ENCODE measurements around the gene UCK2. TPM values are rescaled to one million over a fixed set of nuclear protein-coding genes. Genes with fewer than 3 reads are reported as not detected.

UCK2 gene
- total RNA-seq, 1 experiment from 2014 or later: 77.9 TPM

DNA sequence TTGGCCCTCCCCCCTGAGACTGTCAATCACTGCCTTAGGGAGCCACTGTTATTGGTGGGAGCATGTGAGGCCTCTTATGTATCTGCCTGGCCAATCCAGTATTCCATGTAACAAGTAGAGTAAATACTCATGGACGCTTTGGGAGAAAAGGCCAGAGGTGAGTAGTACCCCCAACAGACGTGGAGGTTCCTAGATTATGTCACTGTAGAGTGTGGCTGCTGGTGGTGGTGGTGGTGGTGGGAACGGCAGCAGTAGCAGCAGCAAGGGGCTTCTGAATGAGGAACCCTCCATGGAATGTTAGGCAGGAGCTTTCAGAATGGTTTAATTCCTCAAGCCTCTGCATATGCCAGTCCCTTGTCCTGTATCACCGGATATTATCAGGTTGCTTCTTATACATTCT is 118.5 kb downstream of the UCK2 start:
- H4K20me1 ChIP-seq (ENCODE audit: control insufficient read depth, insufficient read depth, insufficient read length): no peaks in the 10 kb centered on the region
- peaks cover 4% of the 10 kb centered on the region; the same call in 1 of the 2 replicates for H3K4me1 ChIP-seq (ENCODE audit: insufficient read depth, low read length)
- Mint-ChIP-seq H3K9me3 (no peaks in the 10 kb centered on the region; a peak in 1 of 5 replicates), H3K27me3 (ENCODE audit: low read depth) (no peaks in the 10 kb centered on the region; the same call in 1 of the 2 replicates), H3K4me1 (peaks cover 22 to 26% of the 10 kb centered on the region in 2 experiments), H3K4me3 (no peak overlapping the region), H3K36me3 (ENCODE audit: insufficient read depth in 1 of 3, low read depth in 3 of 3) (no peaks in the 10 kb centered on the region), H3K27ac (peak overlapping the region in 1 of 3 experiments; percentile 11; a peak in 1 of 7 replicates)
- H3K79me2 ChIP-seq (ENCODE audit: insufficient read depth, low read length): no peaks in the 10 kb centered on the region
- no peak overlapping the region for H2AFZ ChIP-seq (ENCODE audit: low read length)
- H3K27ac ChIP-seq (ENCODE audit: insufficient read length, low read depth, low read length): no peak overlapping the region
- H3K23ac ChIP-seq (ENCODE audit: insufficient read length, low read depth, low read length): no peak overlapping the region
- H3K14ac ChIP-seq (ENCODE audit: insufficient read depth, low read length): no peak overlapping the region
- H3K18ac ChIP-seq (ENCODE audit: insufficient read length, low read depth, low read length): no peak overlapping the region
- no peak overlapping the region for H2BK120ac ChIP-seq (ENCODE audit: low read depth, low read length, poor library complexity, severe bottlenecking)
- H4K8ac ChIP-seq (replicated peaks; ENCODE audit: insufficient read length, low read depth, low read length): no peak overlapping the region
- H3K4ac ChIP-seq (ENCODE audit: low read depth, low read length): no peak overlapping the region
- no peak overlapping the region for H2AK5ac ChIP-seq (ENCODE audit: insufficient read length, low read length)
- no peaks in the 10 kb centered on the region for H3K27me3 ChIP-seq (ENCODE audit: insufficient read depth, low read length)
- H2BK15ac ChIP-seq (ENCODE audit: low read depth, low read length): no peak overlapping the region
- TF ChIP-seq CTCF (conservative IDR thresholded peaks at IDR 0.05): no peak
- H2BK5ac ChIP-seq (ENCODE audit: insufficient read length, low read length): no peak overlapping the region
- H3K9ac ChIP-seq (ENCODE audit: extremely low read depth, insufficient read length, low read length): no peak overlapping the region
- H3K9me3 ChIP-seq (ENCODE audit: control insufficient read depth, low read depth, low read length): no peaks in the 10 kb centered on the region
- no peaks in the 10 kb centered on the region for H3K79me1 ChIP-seq (ENCODE audit: insufficient read depth, low read depth, low read length, poor library complexity, severe bottlenecking)
- H3K4me2 ChIP-seq (ENCODE audit: insufficient read depth, insufficient read length, low read length): no peak overlapping the region
- no CpG with 5 or more reads among the region's 4 CpGs for WGBS (ENCODE audit: extremely low coverage, insufficient read length, low lambda C conversion rate)
- no peak overlapping the region for H4K5ac ChIP-seq (ENCODE audit: insufficient read length, low read depth, low read length)
- no peak overlapping the region for H3K56ac ChIP-seq (ENCODE audit: insufficient read length, low read depth, low read length)
- H3T11ph ChIP-seq (ENCODE audit: low read length): no peak overlapping the region
- no peaks in the 10 kb centered on the region for H3K23me2 ChIP-seq (ENCODE audit: insufficient read length, low read depth, low read length, poor library complexity, severe bottlenecking)
- DNase-seq: no peak
- H4K91ac ChIP-seq (ENCODE audit: insufficient read length, low read depth, low read length): no peak overlapping the region
- H2BK12ac ChIP-seq (ENCODE audit: insufficient read length, low read depth, low read length): no peak overlapping the region
- no peak overlapping the region for H2BK20ac ChIP-seq (ENCODE audit: low read depth, low read length, poor library complexity, severe bottlenecking)
